Measurements from ENCODE around the gene PRLR.

DNA sequence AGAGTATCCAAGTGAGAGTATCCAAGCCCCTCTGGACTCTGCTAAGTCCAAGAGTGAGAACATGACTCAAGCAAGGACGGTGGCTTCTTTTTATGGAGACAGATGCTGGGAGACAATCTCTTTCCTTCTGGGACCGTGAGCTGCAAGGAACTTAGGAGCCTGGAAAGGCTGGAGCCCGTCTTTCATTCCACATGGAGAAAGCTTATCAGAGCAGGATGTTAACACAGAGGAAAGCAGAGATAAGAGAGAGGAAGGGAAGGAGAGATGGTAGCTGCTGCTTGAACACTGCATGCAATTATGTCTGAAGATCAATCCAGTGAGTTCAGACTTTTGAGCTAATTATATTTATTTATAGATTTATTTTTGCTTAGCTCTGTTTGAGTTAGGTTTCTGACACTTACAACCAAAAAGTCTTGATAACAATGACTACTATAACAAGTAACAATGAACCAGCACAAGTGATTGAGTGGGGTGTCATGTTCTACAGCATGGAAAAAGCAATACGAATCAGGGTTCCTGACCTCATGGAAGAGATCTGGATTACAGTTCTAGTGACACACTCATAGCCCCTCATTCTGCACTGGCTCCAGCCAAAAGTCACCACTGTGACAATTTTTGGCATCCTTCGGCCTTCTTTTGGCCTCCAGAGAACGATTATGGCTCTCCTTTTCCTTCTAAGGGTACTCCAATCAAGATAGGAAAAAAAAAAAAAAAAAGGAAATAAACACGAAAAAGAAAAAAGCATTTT, 71.5 kb downstream of the PRLR start:
- TF ChIP-seq CTCF (CRISPR knock-in tag; IDR thresholded peaks at IDR 0.05), result no peak
- TF ChIP-seq NR2F6 (IDR thresholded peaks at IDR 0.05), result no peak
- TF ChIP-seq NR2F6 (CRISPR knock-in tag; IDR thresholded peaks at IDR 0.05), result no peak
- TF ChIP-seq EZH2 (conservative IDR thresholded peaks at IDR 0.05; ENCODE audit: low read depth, low read length), result no peak
- TF ChIP-seq, protein P1, sequence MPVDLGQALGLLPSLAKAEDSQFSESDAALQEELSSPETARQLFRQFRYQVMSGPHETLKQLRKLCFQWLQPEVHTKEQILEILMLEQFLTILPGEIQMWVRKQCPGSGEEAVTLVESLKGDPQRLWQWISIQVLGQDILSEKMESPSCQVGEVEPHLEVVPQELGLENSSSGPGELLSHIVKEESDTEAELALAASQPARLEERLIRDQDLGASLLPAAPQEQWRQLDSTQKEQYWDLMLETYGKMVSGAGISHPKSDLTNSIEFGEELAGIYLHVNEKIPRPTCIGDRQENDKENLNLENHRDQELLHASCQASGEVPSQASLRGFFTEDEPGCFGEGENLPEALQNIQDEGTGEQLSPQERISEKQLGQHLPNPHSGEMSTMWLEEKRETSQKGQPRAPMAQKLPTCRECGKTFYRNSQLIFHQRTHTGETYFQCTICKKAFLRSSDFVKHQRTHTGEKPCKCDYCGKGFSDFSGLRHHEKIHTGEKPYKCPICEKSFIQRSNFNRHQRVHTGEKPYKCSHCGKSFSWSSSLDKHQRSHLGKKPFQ (CRISPR knock-in tag; IDR thresholded peaks at IDR 0.05; ENCODE audit: insufficient replicate concordance), result no peak
